OCI-LY3 (cell line): ENCODE data around the gene ACOT7.
A peak's percentile ranks its signal among the peaks of the same experiment; 100 is the strongest.

Source experiments
- H2AFZ ChIP-seq: fragments of 200-600, 300-600 bp; shearing (Covaris generic); 2 replicates; pipeline ENCODE4 v1.6.0; 2014; ENCODE audit warnings: antibody characterized with exemption, low read depth, low read length
- H3K27ac ChIP-seq: fragments of 200-600, 300-600 bp; sonication (generic); 2 replicates; pipeline ENCODE4 v1.5.1; 2014; ENCODE audit warnings: mild to moderate bottlenecking, low read length, moderate library complexity, mixed read lengths
- H3K27me3 ChIP-seq: fragments of 200-600, 300-600 bp; sonication (generic); 2 replicates; pipeline ENCODE4 v1.6.1; 2014; ENCODE audit warnings: low read depth, low read length, mixed read lengths
- H3K36me3 ChIP-seq: fragments of 200-600, 300-600 bp; sonication (generic); replicated peaks from 2 replicates; pipeline ENCODE3; 2014; ENCODE audit warnings: low read depth, low read length, mixed read lengths
- H3K4me1 ChIP-seq: fragments of 300-600, 200-600 bp; sonication (generic); 2 replicates; pipeline ENCODE4 v1.6.1; 2014; ENCODE audit warnings: low read length, mixed read lengths
- H3K4me2 ChIP-seq: fragments of 200-600, 300-600 bp; sonication (generic); 2 replicates; pipeline ENCODE4 v1.6.1; 2014; ENCODE audit warnings: low read length, mixed read lengths
- H3K4me3 ChIP-seq: fragments of 300-600, 200-600 bp; sonication (generic); 2 replicates; pipeline ENCODE4 v1.5.1; 2014; ENCODE audit warnings: antibody characterized with exemption, mild to moderate bottlenecking, low read length, moderate library complexity
- H3K79me2 ChIP-seq: fragments of 300-600, 200-600 bp; shearing (Covaris generic); 2 replicates; pipeline ENCODE4 v1.6.1; 2014; ENCODE audit warnings: mild to moderate bottlenecking, low read length, mixed read lengths
- H3K9ac ChIP-seq: fragments of 300-600, 200-600 bp; shearing (Covaris generic); 2 replicates; pipeline ENCODE4 v1.6.0; 2014; ENCODE audit warnings: mild to moderate bottlenecking, low read length, moderate library complexity
- H3K9me3 ChIP-seq: fragments of 200-600, 300-600 bp; shearing (Covaris generic); 2 replicates; pipeline ENCODE4 v1.6.1; 2014; ENCODE audit warnings: low read length, mixed read lengths; ENCODE audit not compliant: insufficient read depth
- H4K20me1 ChIP-seq: fragments of 200-600, 300-600 bp; sonication (generic); 2 replicates; pipeline ENCODE4 v1.6.1; 2016; ENCODE audit warnings: low read length, mixed read lengths; ENCODE audit not compliant: insufficient read depth
- CTCF ChIP-seq: fragments of 200-600, 300-600 bp; sonication (generic); IDR thresholded peaks from 2 replicates; pipeline ENCODE4 v1.5.1; 2014; ENCODE audit warnings: antibody characterized with exemption, low read length, low read depth
- EZH2phosphoT487 ChIP-seq: fragments of 200-600 bp; shearing (Covaris generic); IDR thresholded peaks from 2 replicates; pipeline ENCODE4 v1.6.1; 2018; ENCODE audit warnings: antibody characterized with exemption, mixed run types, low read depth

Gene ACOT7

DNA sequence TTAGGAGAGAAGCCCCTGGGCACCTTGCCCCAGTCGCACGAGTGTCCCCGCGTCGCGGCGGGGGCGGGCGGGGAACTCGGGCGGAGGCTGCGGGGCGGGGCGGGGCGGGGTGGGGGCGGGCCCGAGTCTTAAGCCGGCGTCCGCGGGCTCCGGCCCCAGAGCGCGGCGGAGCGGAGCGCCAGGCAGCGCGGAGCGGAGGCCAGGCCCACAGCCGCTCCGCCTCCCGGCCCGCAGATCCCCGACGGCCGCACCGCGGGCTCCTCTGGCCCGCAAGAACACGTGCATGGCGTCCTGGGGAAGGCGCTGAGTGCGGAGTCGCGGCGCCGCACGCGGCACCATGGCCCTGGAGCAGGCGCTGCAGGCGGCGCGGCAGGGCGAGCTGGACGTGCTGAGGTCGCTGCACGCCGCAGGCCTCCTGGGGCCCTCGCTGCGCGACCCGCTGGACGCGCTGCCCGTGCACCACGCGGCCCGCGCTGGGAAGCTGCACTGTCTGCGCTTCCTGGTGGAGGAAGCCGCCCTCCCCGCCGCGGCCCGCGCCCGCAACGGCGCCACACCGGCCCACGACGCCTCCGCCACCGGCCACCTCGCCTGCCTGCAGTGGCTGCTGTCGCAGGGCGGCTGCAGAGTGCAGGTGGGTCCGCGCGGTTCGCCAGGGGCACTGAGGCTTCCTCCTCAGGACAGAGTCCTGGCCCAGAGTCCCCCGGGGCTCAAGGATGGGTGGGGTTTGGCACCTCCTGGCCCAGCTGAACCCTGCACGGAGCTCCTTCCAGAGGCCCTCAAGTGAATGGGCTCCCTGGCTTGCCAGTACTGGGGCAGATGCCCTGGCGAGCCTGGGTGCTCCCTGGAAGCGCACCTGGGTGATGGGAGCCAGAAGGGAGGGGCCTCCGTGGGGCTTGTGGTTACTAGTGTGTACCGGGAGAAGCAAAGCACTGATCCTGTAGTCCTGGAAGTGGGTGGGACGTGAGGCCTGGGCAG is 31.3 kb upstream of the ACOT7 start, which contains the start of gene ESPN:
Gene ESPN (plus strand): TSS at position 158 of the 975 bp plus-strand sequence. CDS start 180 bp downstream, at position 338.
- peaks cover 16% of the 10 kb centered on the region for H3K4me1 ChIP-seq
- no peaks in the 10 kb centered on the region for H4K20me1 ChIP-seq
- H3K27me3 ChIP-seq, result no peaks in the 10 kb centered on the region
- no peaks in the 10 kb centered on the region for H3K36me3 ChIP-seq
- TF ChIP-seq CTCF, result no peak
- TF ChIP-seq EZH2phosphoT487, result no peak
- H3K79me2 ChIP-seq, result no peaks in the 10 kb centered on the region
- no peaks in the 10 kb centered on the region for H3K9me3 ChIP-seq
- no peak within 1 kb of the TSS for H2AFZ ChIP-seq
- no peak within 1 kb of the TSS for H3K9ac ChIP-seq
- H3K27ac ChIP-seq, result no peak within 1 kb of the TSS
- H3K4me2 ChIP-seq, result no peak within 1 kb of the TSS
- no peak within 1 kb of the TSS for H3K4me3 ChIP-seq

- Histone ChIP-seq H2AFZ (no peak overlapping the region), H3K4me3 (no peak overlapping the region), H3K9me3 (no peaks in the 10 kb centered on the region), H3K36me3 (no peaks in the 10 kb centered on the region), H4K20me1 (no peaks in the 10 kb centered on the region), H3K4me2 (no peak overlapping the region), H3K79me2 (no peaks in the 10 kb centered on the region), H3K9ac (no peak overlapping the region), H3K27ac (no peak overlapping the region), H3K4me1 (peaks cover 16% of the 10 kb centered on the region), H3K27me3 (no peaks in the 10 kb centered on the region)
- TF ChIP-seq CTCF, result no peak
- TF ChIP-seq EZH2phosphoT487, result no peak
These were observed 30.5 kb upstream of the ACOT7 start for GRCh38 chr1:6424000-6424565.

- no peaks in the 10 kb centered on the region for H3K36me3 ChIP-seq
- H3K4me1 ChIP-seq, result peaks cover 12% of the 10 kb centered on the region
- H3K9me3 ChIP-seq, result no peaks in the 10 kb centered on the region
- no peak overlapping the region for H3K4me2 ChIP-seq
- no peaks in the 10 kb centered on the region for H4K20me1 ChIP-seq
- no peaks in the 10 kb centered on the region for H3K79me2 ChIP-seq
- H2AFZ ChIP-seq, result no peak overlapping the region
- no peaks in the 10 kb centered on the region for H3K27me3 ChIP-seq
- no peak overlapping the region for H3K4me3 ChIP-seq
- H3K27ac ChIP-seq, result no peak overlapping the region
- H3K9ac ChIP-seq, result no peak overlapping the region
- TF ChIP-seq EZH2phosphoT487 (no peak), CTCF (peak; percentile 59)
These were observed 29.9 kb upstream of the ACOT7 start for GRCh38 chr1:6423321-6423999.

DNA sequence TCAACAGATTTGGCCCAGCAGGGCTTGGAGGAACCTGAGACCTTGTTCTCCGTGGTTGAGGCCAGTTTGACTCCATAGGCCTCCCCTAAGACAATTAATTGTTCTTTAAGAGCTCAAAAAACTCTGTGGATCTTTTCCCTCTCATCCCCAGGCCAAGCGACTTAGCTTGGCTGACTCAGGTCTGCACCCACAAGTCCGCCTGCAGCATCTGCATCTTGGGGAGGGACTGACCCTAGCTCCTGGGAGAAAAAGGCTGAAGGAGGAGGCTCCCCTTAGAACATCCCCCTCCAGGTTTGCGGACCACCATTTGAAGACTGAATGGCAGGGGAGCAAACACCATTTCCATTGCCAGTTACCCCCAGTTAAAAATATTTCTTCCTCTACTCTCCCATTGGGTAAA is 27.7 kb upstream of the ACOT7 start:
- H3K9me3 ChIP-seq, result no peaks in the 10 kb centered on the region
- no peak for TF ChIP-seq CTCF
- no peak for TF ChIP-seq EZH2phosphoT487
- H3K27me3 ChIP-seq, result no peaks in the 10 kb centered on the region
- no peaks in the 10 kb centered on the region for H3K79me2 ChIP-seq
- H3K27ac ChIP-seq, result no peak overlapping the region
- H3K4me1 ChIP-seq, result no peaks in the 10 kb centered on the region
- H3K9ac ChIP-seq, result no peak overlapping the region
- H3K36me3 ChIP-seq, result no peaks in the 10 kb centered on the region
- no peak overlapping the region for H3K4me2 ChIP-seq
- no peak overlapping the region for H3K4me3 ChIP-seq
- H4K20me1 ChIP-seq, result no peaks in the 10 kb centered on the region
- no peak overlapping the region for H2AFZ ChIP-seq
